ENCODE results near the gene ERGIC1. TPM values are rescaled to one million over a fixed set of nuclear protein-coding genes. Genes with fewer than 3 reads are reported as not detected.

Gene ERGIC1
- total RNA-seq, 1 experiment from 2014 or later, result 89.8 TPM

GRCh38 chr5:172918421-172919371, 84.6 kb downstream of the ERGIC1 start:
- H3K9me3 Mint-ChIP-seq, result no peaks in the 10 kb centered on the region
- H3K27me3 Mint-ChIP-seq (ENCODE audit: low read depth), result no peaks in the 10 kb centered on the region

DNA sequence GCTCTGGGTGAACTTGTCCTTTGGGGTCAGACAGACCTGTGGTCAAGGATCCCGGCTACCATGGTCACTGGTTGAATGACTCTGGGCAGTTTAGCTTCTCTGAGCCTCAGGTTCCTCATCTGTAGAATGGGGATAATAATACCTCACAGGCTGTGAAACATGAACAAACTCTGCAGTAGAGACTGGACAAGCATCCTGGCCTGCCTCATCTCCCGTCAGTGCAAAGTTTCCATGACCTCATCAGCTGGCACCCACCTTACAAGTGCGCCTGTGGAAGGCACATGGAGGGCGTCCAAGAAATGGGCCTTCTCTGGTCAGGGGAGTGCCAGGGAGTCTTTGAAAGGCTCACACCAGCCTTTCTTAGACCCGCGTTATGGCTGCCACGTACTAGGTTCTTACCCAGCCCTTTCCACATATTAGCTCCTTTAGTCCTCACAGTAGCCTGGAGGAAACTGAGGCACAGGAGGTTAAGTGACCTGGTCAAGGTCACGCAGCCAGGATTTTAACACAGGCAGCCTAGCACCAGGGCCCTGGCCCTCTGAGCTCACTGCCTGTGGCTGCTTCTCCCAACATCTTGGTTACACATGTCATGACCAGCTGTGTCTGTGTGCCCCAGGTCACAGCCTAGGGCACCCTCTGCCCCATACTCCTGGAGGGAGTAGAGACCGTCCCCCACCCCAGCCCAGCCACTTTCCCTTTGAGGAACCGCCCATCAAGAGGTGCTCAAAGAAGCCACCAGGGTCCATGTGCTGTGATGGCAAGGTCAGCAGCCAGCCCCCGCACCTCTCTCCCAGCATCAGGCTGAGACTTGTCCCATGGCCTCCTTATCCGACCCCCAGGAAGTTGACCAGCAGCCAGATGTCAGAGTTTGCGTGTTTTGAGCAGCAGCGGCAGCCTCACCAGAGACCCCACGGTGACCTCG, 85.7 kb downstream of the ERGIC1 start:
- TF ChIP-seq CREM (CRISPR knock-in tag; IDR thresholded peaks at IDR 0.05), result no peak
- TF ChIP-seq TCF7 (CRISPR knock-in tag; IDR thresholded peaks at IDR 0.05; ENCODE audit: low read depth), result no peak
- no peak for TF ChIP-seq ESRRA (CRISPR knock-in tag; IDR thresholded peaks at IDR 0.05; ENCODE audit: borderline replicate concordance)
- TF ChIP-seq JUN (CRISPR knock-in tag; IDR thresholded peaks at IDR 0.05), result no peak
- TF ChIP-seq EMX1 (CRISPR knock-in tag; IDR thresholded peaks at IDR 0.05), result no peak
- TF ChIP-seq JAZF1 (CRISPR knock-in tag; IDR thresholded peaks at IDR 0.05), result no peak
- no peak for TF ChIP-seq RELA (CRISPR knock-in tag; IDR thresholded peaks at IDR 0.05; ENCODE audit: borderline replicate concordance)
- TF ChIP-seq TEAD1 (CRISPR knock-in tag; IDR thresholded peaks at IDR 0.05), result no peak
- TF ChIP-seq ZNF263 (CRISPR knock-in tag; IDR thresholded peaks at IDR 0.05; ENCODE audit: low read depth), result no peak
- no peak for TF ChIP-seq NR3C1 (CRISPR knock-in tag; conservative IDR thresholded peaks at IDR 0.05; ENCODE audit: low read depth)
- TF ChIP-seq GABPB1 (CRISPR knock-in tag; IDR thresholded peaks at IDR 0.05), result no peak
- TF ChIP-seq NFYB (CRISPR knock-in tag; conservative IDR thresholded peaks at IDR 0.05; ENCODE audit: low read depth), result no peak
- no peak for TF ChIP-seq AR (CRISPR knock-in tag; IDR thresholded peaks at IDR 0.05)
- TF ChIP-seq ZNF232 (CRISPR knock-in tag; IDR thresholded peaks at IDR 0.05), result no peak

More at GRCh38 chr5:172918421-172919371, 84.6 kb downstream of the ERGIC1 start:
- H3K4me3 Mint-ChIP-seq, result no peak overlapping the region
- CTCF ChIA-PET, result interaction anchor here (1.7 kb wide), 1 partner anchor 20 kb away, joined by 4 read pairs; no protein-coding TSS in a partner anchor
- H3K27ac Mint-ChIP-seq, result 0 out of 2 replicates have a peak overlapping the region, but pooled peaks have one; percentile 27
- POLR2A ChIA-PET, result no interaction called here
- TF ChIP-seq, protein P1, sequence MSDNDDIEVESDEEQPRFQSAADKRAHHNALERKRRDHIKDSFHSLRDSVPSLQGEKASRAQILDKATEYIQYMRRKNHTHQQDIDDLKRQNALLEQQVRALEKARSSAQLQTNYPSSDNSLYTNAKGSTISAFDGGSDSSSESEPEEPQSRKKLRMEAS (CRISPR knock-in tag; IDR thresholded peaks at IDR 0.05), result no peak
- peaks cover 46% of the 10 kb centered on the region for H3K36me3 Mint-ChIP-seq
- DNase-seq (ENCODE audit: low spot score), result no peak
- no peaks in the 10 kb centered on the region for H3K4me1 Mint-ChIP-seq
- no peak for ATAC-seq

DNA sequence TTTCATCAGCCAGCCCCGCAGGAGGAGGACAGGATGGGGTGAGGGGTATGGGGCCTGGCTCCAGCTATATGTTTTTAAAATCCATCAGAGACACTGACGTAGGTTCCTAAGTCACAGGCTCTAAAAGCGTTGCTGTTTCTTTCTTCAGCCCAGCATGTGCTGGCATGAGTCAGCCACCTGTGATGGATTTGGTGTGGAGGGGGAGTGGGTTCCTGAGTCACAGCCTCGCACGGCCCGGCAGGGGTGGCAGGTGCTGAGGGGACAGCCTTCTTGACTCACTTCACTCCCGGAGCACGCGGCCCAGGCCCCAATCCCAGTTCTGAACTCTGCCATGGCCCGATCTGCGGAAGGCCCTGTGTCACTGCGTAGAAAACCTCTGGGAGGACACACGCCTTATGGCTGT, 86.4 kb downstream of the ERGIC1 start:
- no peaks in the 10 kb centered on the region for H3K4me1 Mint-ChIP-seq
- H3K4me3 Mint-ChIP-seq, result no peak overlapping the region
- no peak; the same call in 1 of the 2 replicates for ATAC-seq
- no peak for DNase-seq (ENCODE audit: low spot score)
- H3K27me3 Mint-ChIP-seq (ENCODE audit: low read depth), result no peaks in the 10 kb centered on the region
- no peaks in the 10 kb centered on the region for H3K9me3 Mint-ChIP-seq
- POLR2A ChIA-PET, result no interaction called here
- H3K27ac Mint-ChIP-seq, result no peak overlapping the region
- CTCF ChIA-PET, result interaction anchor here (0.9 to 1.2 kb wide), 2 partner anchors 9 to 205 kb away, joined by 3 read pairs; no protein-coding TSS in a partner anchor
- H3K36me3 Mint-ChIP-seq, result peaks cover 48% of the 10 kb centered on the region
- TF ChIP-seq SP1 (CRISPR knock-in tag; conservative IDR thresholded peaks at IDR 0.05) (no peak), GRHL2 (CRISPR knock-in tag; IDR thresholded peaks at IDR 0.05; ENCODE audit: insufficient replicate concordance, severe bottlenecking) (no peak), ZNF138 (CRISPR knock-in tag; conservative IDR thresholded peaks at IDR 0.05) (no peak), CREB1 (CRISPR knock-in tag; IDR thresholded peaks at IDR 0.05) (no peak), CREM (CRISPR knock-in tag; IDR thresholded peaks at IDR 0.05) (no peak)

More for the DNA sequence above, 85.7 kb downstream of the ERGIC1 start:
- Mint-ChIP-seq H3K36me3 (peaks cover 51% of the 10 kb centered on the region), H3K27ac (no peak overlapping the region), H3K4me3 (no peak overlapping the region), H3K4me1 (no peaks in the 10 kb centered on the region), H3K9me3 (no peaks in the 10 kb centered on the region), H3K27me3 (ENCODE audit: low read depth) (no peaks in the 10 kb centered on the region)
- no peak for DNase-seq (ENCODE audit: low spot score)
- CTCF ChIA-PET, result interaction anchor here (0.7 to 1.2 kb wide), 3 partner anchors 9 to 205 kb away, joined by 3 read pairs; no protein-coding TSS in a partner anchor
- ATAC-seq, result no peak
- POLR2A ChIA-PET, result no interaction called here
